DND-41 (cell line): ENCODE measurements around the gene SLC4A5.

Experiments used
- ATAC-seq: fragments of 200-7000 bp; cut with Tn5 transposase; 3 replicates; pipeline ENCODE4 v1.9.1; 2021; ENCODE audit warnings: low read depth; ENCODE audit not compliant: insufficient read depth
- DNase-seq: peaks from one replicate; pipeline ENCODE4 v3.0.0-alpha.2; 2020
- H2AFZ ChIP-seq: 2 replicates; pipeline ENCODE4 v1.6.0; 2012; ENCODE audit warnings: low read depth, low read length
- H3K27ac ChIP-seq: 2 replicates; pipeline ENCODE4 v1.5.1; 2012; ENCODE audit warnings: low read length, inconsistent platforms
- H3K27me3 ChIP-seq: fragments of 200-600 bp; sonication (generic); 2 replicates; pipeline ENCODE4 v1.6.0; 2012; ENCODE audit warnings: low read length, mild to moderate bottlenecking, inconsistent platforms; ENCODE audit not compliant: insufficient read depth, poor library complexity
- H3K36me3 ChIP-seq: 2 replicates; pipeline ENCODE4 v1.5.1; 2012; ENCODE audit warnings: low read length, inconsistent platforms; ENCODE audit not compliant: insufficient read depth
- H3K4me1 ChIP-seq: 2 replicates; pipeline ENCODE4 v1.5.1; 2012; ENCODE audit warnings: mild to moderate bottlenecking, low read length; ENCODE audit not compliant: insufficient read depth
- H3K4me2 ChIP-seq: 2 replicates; pipeline ENCODE4 v1.6.0; 2012; ENCODE audit warnings: mild to moderate bottlenecking, moderate library complexity, low read length, inconsistent platforms; ENCODE audit not compliant: insufficient read depth
- H3K4me3 ChIP-seq, 2 experiments: fragments of 200-600 bp in 1 of 2; shearing (Covaris generic) in 1 of 2; 2 replicates each; pipeline ENCODE4 v1.5.1; 2012 to 2016; ENCODE audit warnings: inconsistent platforms in 2 of 2, low read length in 2 of 2, mild to moderate bottlenecking in 2 of 2, low read depth in 1 of 2, moderate library complexity in 1 of 2
- H3K79me2 ChIP-seq: 2 replicates; pipeline ENCODE4 v1.6.0; 2012; ENCODE audit warnings: low read length, inconsistent platforms; ENCODE audit not compliant: insufficient read depth
- H3K9ac ChIP-seq: 2 replicates; pipeline ENCODE4 v1.6.0; 2012; ENCODE audit warnings: low read depth, mild to moderate bottlenecking, inconsistent platforms, low read length, moderate library complexity
- H3K9me3 ChIP-seq: 2 replicates; pipeline ENCODE4 v1.5.1; 2012; ENCODE audit warnings: low read length, moderate library complexity, mild to moderate bottlenecking, inconsistent platforms; ENCODE audit not compliant: insufficient read depth, severe bottlenecking
- H4K20me1 ChIP-seq: 2 replicates; pipeline ENCODE4 v1.6.0; 2012; ENCODE audit warnings: low read length; ENCODE audit not compliant: insufficient read depth
- EZH2 ChIP-seq: IDR thresholded peaks from 3 replicates; pipeline ENCODE4 v1.6.1; 2012; ENCODE audit warnings: borderline replicate concordance, low read depth, mild to moderate bottlenecking, moderate library complexity, low read length, inconsistent platforms; ENCODE audit not compliant: severe bottlenecking
- TF ChIP-seq, protein P1 (sequence below): IDR thresholded peaks from 2 replicates; pipeline ENCODE4 v1.5.1; 2012; ENCODE audit warnings: borderline replicate concordance, low read length, moderate library complexity, mild to moderate bottlenecking; ENCODE audit not compliant: poor library complexity, severe bottlenecking; ENCODE audit errors: extremely low read depth

SLC4A5 gene

DNA sequence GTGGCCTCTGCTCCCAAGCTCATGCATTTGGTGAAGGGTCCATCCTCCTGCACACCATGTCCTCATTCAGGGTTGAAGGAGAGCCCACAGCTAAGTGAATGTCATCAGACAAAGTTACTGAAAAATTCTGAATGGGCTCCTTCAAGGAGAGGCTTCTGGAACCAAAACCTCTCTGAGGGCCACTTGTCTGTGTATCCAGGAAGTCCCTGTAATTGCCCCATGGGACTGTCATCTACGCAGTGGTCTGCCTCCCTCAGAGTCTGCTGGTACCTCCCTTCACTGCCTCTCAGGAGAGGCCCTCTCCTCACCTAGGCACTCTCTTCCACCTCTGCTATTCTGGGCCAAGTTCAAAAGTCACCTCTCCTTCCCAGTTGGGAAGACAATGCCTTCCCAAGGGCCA is 68.0 kb downstream of the SLC4A5 start:
- H4K20me1 ChIP-seq: no peaks in the 10 kb centered on the region
- DNase-seq (no peak), ATAC-seq (no peak)
- no peak overlapping the region for H3K27ac ChIP-seq
- peaks cover 29% of the 10 kb centered on the region for H3K27me3 ChIP-seq
- H3K4me1 ChIP-seq: no peaks in the 10 kb centered on the region
- no peaks in the 10 kb centered on the region for H3K9me3 ChIP-seq
- H3K36me3 ChIP-seq: no peaks in the 10 kb centered on the region
- no peaks in the 10 kb centered on the region for H3K79me2 ChIP-seq
- H3K4me3 ChIP-seq: no peak overlapping the region
- no peak overlapping the region for H3K9ac ChIP-seq
- TF ChIP-seq, protein P1, sequence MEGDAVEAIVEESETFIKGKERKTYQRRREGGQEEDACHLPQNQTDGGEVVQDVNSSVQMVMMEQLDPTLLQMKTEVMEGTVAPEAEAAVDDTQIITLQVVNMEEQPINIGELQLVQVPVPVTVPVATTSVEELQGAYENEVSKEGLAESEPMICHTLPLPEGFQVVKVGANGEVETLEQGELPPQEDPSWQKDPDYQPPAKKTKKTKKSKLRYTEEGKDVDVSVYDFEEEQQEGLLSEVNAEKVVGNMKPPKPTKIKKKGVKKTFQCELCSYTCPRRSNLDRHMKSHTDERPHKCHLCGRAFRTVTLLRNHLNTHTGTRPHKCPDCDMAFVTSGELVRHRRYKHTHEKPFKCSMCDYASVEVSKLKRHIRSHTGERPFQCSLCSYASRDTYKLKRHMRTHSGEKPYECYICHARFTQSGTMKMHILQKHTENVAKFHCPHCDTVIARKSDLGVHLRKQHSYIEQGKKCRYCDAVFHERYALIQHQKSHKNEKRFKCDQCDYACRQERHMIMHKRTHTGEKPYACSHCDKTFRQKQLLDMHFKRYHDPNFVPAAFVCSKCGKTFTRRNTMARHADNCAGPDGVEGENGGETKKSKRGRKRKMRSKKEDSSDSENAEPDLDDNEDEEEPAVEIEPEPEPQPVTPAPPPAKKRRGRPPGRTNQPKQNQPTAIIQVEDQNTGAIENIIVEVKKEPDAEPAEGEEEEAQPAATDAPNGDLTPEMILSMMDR: no peak
- no peak for TF ChIP-seq EZH2
- H2AFZ ChIP-seq: no peak overlapping the region
- H3K4me2 ChIP-seq: no peak overlapping the region

DNA sequence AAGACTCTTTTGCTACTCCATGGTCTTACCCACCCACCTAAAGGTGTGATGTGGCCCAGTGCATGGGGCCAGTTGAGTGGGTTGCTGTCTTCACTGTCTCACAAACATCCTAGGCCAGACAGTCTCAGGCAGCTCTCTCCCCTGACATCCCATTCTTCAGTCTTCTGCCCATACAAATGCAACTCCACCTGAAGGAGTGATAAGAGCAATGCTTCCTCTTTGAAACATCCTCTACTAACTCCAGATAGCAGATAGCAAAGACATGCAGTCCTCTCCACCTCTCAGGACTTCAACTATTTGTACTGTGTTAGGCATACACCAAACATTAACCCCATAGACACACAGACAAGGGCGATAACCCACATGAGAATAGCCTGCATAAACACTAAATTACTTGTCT is 73.5 kb downstream of the SLC4A5 start:
- H3K9ac ChIP-seq: no peak overlapping the region

DNA sequence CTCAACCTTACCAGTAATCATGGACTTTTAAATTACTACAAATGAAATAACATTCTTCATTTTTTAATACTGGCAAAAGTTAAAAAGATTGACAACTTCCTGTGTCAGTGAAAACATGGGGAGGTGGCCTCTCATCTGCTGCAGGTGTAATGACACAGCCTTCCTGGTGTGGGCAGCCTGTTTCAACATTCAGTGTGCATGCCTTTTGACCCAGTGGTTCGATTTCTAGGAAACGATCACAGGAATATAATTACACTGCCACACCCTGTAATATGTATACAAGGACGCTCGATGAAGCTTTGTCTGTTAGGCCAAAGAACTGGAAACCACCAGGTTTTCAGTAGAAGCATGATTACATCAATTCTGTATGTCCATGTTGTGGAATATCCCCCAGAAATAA is 76.1 kb downstream of the SLC4A5 start:
- Histone ChIP-seq H3K79me2 (no peaks in the 10 kb centered on the region), H3K9ac (no peak overlapping the region), H3K27me3 (no peaks in the 10 kb centered on the region), H3K9me3 (no peaks in the 10 kb centered on the region), H3K4me2 (no peak overlapping the region), H3K4me3 (no peak overlapping the region), H3K27ac (no peak overlapping the region), H3K4me1 (peaks cover 8% of the 10 kb centered on the region; the same call in 1 of the 2 replicates), H4K20me1 (no peaks in the 10 kb centered on the region), H3K36me3 (no peaks in the 10 kb centered on the region), H2AFZ (peak overlapping the region; percentile 15; the same call in 1 of the 2 replicates)
- peak; percentile 96 for ATAC-seq
- peak; percentile 68 for DNase-seq
- no peak for TF ChIP-seq EZH2
- TF ChIP-seq, protein P1: peak; percentile 66

More for the DNA sequence above, 73.5 kb downstream of the SLC4A5 start:
- Histone ChIP-seq H2AFZ (no peak overlapping the region), H3K36me3 (no peaks in the 10 kb centered on the region), H3K27me3 (no peaks in the 10 kb centered on the region), H3K9me3 (no peaks in the 10 kb centered on the region), H3K79me2 (no peaks in the 10 kb centered on the region), H3K4me2 (no peak overlapping the region), H3K27ac (no peak overlapping the region), H3K4me1 (peaks cover 8% of the 10 kb centered on the region; the same call in 1 of the 2 replicates), H3K4me3 (no peak overlapping the region), H4K20me1 (no peaks in the 10 kb centered on the region)
- TF ChIP-seq, protein P1: no peak
- no peak for TF ChIP-seq EZH2
- no peak for ATAC-seq
- DNase-seq: no peak

DNA sequence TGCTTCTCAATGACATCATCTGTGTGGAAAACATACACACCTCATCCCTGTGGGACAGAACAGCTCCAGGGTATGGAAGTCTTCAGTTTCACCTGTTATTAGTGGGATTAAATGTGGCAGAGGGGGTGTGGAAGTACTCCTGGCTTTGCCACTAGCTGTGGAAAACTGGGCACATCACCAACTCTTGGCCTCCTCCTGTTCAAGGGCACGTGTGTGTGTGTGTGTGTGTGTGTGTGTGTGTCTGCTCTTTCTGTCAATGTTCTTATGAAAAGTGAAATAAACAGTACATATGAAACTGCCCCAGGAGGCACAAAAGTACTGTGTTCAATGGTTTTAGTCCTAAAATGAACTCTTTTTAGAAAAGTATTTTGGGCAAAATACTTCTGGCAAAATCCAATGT is 78.9 kb downstream of the SLC4A5 start:
- Histone ChIP-seq H4K20me1 (no peaks in the 10 kb centered on the region), H3K79me2 (no peaks in the 10 kb centered on the region), H2AFZ (no peak overlapping the region), H3K4me1 (peaks cover 8% of the 10 kb centered on the region; the same call in 1 of the 2 replicates), H3K36me3 (no peaks in the 10 kb centered on the region), H3K27ac (no peak overlapping the region), H3K9me3 (no peaks in the 10 kb centered on the region), H3K9ac (no peak overlapping the region), H3K4me3 (no peak overlapping the region), H3K27me3 (peaks cover 5% of the 10 kb centered on the region), H3K4me2 (no peak overlapping the region)
- DNase-seq (no peak), ATAC-seq (no peak)
- no peak for TF ChIP-seq EZH2
- TF ChIP-seq, protein P1: no peak
